GM15510 (cell line): ENCODE data around the gene EFCAB10.

Experiments used
- POLR2A ChIP-seq: IDR thresholded peaks from 3 replicates; pipeline ENCODE4 v1.6.1; 2011; ENCODE audit warnings: borderline replicate concordance; ENCODE audit not compliant: insufficient read length; ENCODE audit errors: extremely low read depth

Gene EFCAB10

GRCh38 chr7:105581066-105581811 is at the start of gene EFCAB10:
TSS of gene EFCAB10 (minus strand) at chr7:105581493. CDS start at chr7:105581463, 30 bp downstream.
- TF ChIP-seq POLR2A: no peak

- TF ChIP-seq POLR2A: no peak
These were observed 44.7 kb upstream of the EFCAB10 start for GRCh38 chr7:105625986-105626385.

- no peak for TF ChIP-seq POLR2A
These were observed 42.6 kb upstream of the EFCAB10 start for GRCh38 chr7:105623906-105624305.

GRCh38 chr7:105623378-105623777 is 42.1 kb upstream of the EFCAB10 start:
- TF ChIP-seq POLR2A: no peak

- TF ChIP-seq POLR2A: no peak
These were observed 40.9 kb upstream of the EFCAB10 start for GRCh38 chr7:105622106-105622731.

- TF ChIP-seq POLR2A: no peak
These were observed 40.3 kb upstream of the EFCAB10 start for GRCh38 chr7:105621617-105622016.

GRCh38 chr7:105621176-105621575 is 39.9 kb upstream of the EFCAB10 start:
- TF ChIP-seq POLR2A: no peak

- TF ChIP-seq POLR2A: no peak
These were observed 38.3 kb upstream of the EFCAB10 start for GRCh38 chr7:105619590-105619989.

- no peak for TF ChIP-seq POLR2A
These were observed 36.7 kb upstream of the EFCAB10 start for GRCh38 chr7:105618016-105618296.

- TF ChIP-seq POLR2A: no peak
These were observed 36.2 kb upstream of the EFCAB10 start for GRCh38 chr7:105617280-105618015.

GRCh38 chr7:105614341-105614840 is 33.1 kb upstream of the EFCAB10 start:
- no peak for TF ChIP-seq POLR2A

- TF ChIP-seq POLR2A: no peak
These were observed 32.5 kb upstream of the EFCAB10 start for GRCh38 chr7:105613611-105614330.

GRCh38 chr7:105612806-105613205 is 31.5 kb upstream of the EFCAB10 start:
- TF ChIP-seq POLR2A: no peak

- no peak for TF ChIP-seq POLR2A
These were observed 30.8 kb upstream of the EFCAB10 start for GRCh38 chr7:105611856-105612775.
